OCI-LY1 (cell line): Measurements from ENCODE around the gene FARS2.
A peak's percentile ranks its signal among the peaks of the same experiment; 100 is the strongest.

Experiments used
- H2AFZ ChIP-seq: fragments of 200-600 bp; sonication (generic), shearing (Covaris generic); 2 replicates; pipeline ENCODE4 v1.6.0; 2014; ENCODE audit warnings: antibody characterized with exemption, mild to moderate bottlenecking, low read length
- H3F3A ChIP-seq: fragments of 200-600 bp; sonication (generic), shearing (Covaris generic); 2 replicates; pipeline ENCODE4 v1.6.0; 2014; ENCODE audit warnings: mild to moderate bottlenecking, antibody characterized with exemption, low read length, moderate library complexity; ENCODE audit not compliant: insufficient read depth
- H3K27ac ChIP-seq: fragments of 200-600 bp; sonication (generic); 2 replicates; pipeline ENCODE4 v1.5.1; 2014; ENCODE audit warnings: low read length, mixed run types, mild to moderate bottlenecking, low read depth; ENCODE audit not compliant: poor library complexity, severe bottlenecking
- H3K27me3 ChIP-seq: fragments of 200-600 bp; sonication (generic); 2 replicates; pipeline ENCODE4 v1.6.0; 2014; ENCODE audit warnings: antibody characterized with exemption, mild to moderate bottlenecking, low read length, moderate library complexity; ENCODE audit not compliant: insufficient read depth
- H3K36me3 ChIP-seq: fragments of 200-600 bp; sonication (generic); 2 replicates; pipeline ENCODE4 v1.6.1; 2014; ENCODE audit warnings: mild to moderate bottlenecking, antibody characterized with exemption, low read length, moderate library complexity, mixed read lengths; ENCODE audit not compliant: insufficient read depth
- H3K4me1 ChIP-seq: fragments of 200-600 bp; sonication (generic); 2 replicates; pipeline ENCODE4 v1.5.1; 2014; ENCODE audit warnings: mild to moderate bottlenecking, low read length, moderate library complexity; ENCODE audit not compliant: insufficient read depth, severe bottlenecking
- H3K4me2 ChIP-seq: fragments of 200-600 bp; sonication (generic), shearing (Covaris generic); 2 replicates; pipeline ENCODE4 v1.6.1; 2014; ENCODE audit warnings: low read length
- H3K4me3 ChIP-seq: fragments of 200-600 bp; sonication (generic); 2 replicates; pipeline ENCODE4 v1.5.1; 2014; ENCODE audit warnings: low read length, low read depth, mild to moderate bottlenecking, mixed read lengths; ENCODE audit not compliant: poor library complexity, severe bottlenecking
- H3K79me2 ChIP-seq: fragments of 200-600 bp; shearing (Covaris generic); 2 replicates; pipeline ENCODE4 v1.6.1; 2016; ENCODE audit warnings: mixed run types, low read length, mixed read lengths; ENCODE audit not compliant: insufficient read depth
- H3K9ac ChIP-seq: fragments of 200-600 bp; sonication (generic), shearing (Covaris generic); 2 replicates; pipeline ENCODE4 v1.6.1; 2014; ENCODE audit warnings: mild to moderate bottlenecking, low read length, mixed read lengths
- H3K9me2 ChIP-seq: fragments of 200-600 bp; sonication (generic), shearing (Covaris generic); 2 replicates; pipeline ENCODE4 v1.6.1; 2014; ENCODE audit warnings: low read depth, mild to moderate bottlenecking, low read length, mixed read lengths
- H3K9me3 ChIP-seq: fragments of 200-600 bp; shearing (Covaris generic); 2 replicates; pipeline ENCODE4 v1.6.1; 2014; ENCODE audit warnings: low read length, mixed read lengths
- H4K20me1 ChIP-seq: fragments of 200-600 bp; sonication (generic), shearing (Covaris generic); 2 replicates; pipeline ENCODE4 v1.6.0; 2016; ENCODE audit warnings: mild to moderate bottlenecking, low read length; ENCODE audit not compliant: insufficient read depth
- EZH2 ChIP-seq: fragments of 200-600 bp; sonication (generic), shearing (Covaris generic); IDR thresholded peaks from 2 replicates; pipeline ENCODE4 v1.8.0; 2017; ENCODE audit warnings: borderline replicate concordance, mixed run types, mild to moderate bottlenecking, antibody characterized with exemption, low read length, moderate library complexity, mixed read lengths
- TF ChIP-seq, protein P1 (sequence below): fragments of 200-600 bp; sonication (generic), shearing (Covaris generic); IDR thresholded peaks from 2 replicates; pipeline ENCODE4 v1.5.1; 2017; ENCODE audit warnings: mild to moderate bottlenecking, antibody characterized with exemption, low read length, moderate library complexity, mixed read lengths

Gene FARS2

DNA sequence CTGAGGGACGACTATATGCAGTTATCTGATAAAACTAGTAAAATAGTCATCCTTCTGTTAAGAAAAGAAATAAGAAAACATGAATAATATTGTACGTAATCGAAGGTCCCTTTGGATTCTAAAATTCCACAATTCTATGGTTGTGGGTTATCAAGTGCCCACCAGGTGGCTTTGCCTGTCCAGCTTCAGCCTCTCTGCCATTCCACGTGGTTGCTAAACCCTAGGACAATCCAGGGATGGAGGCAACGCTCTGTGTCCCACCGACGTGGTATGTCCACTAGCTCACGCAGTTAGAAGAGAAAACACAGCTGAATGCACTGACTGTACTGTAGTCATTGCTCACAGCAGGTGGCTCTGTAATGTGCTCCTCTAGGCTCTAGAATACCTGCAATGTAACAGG is 349.3 kb downstream of the FARS2 start:
- Histone ChIP-seq H3K4me1 (peaks cover 27% of the 10 kb centered on the region), H3K36me3 (no peaks in the 10 kb centered on the region), H3K4me3 (no peak overlapping the region), H3K27ac (no peak overlapping the region), H3K9ac (no peak overlapping the region), H3F3A (no peaks in the 10 kb centered on the region), H2AFZ (no peak overlapping the region), H3K9me3 (no peaks in the 10 kb centered on the region; the same call in 1 of the 2 replicates), H3K9me2 (no peaks in the 10 kb centered on the region), H3K4me2 (no peak overlapping the region), H3K27me3 (no peaks in the 10 kb centered on the region), H3K79me2 (no peaks in the 10 kb centered on the region), H4K20me1 (no peaks in the 10 kb centered on the region)
- no peak for TF ChIP-seq EZH2
- TF ChIP-seq, protein P1, sequence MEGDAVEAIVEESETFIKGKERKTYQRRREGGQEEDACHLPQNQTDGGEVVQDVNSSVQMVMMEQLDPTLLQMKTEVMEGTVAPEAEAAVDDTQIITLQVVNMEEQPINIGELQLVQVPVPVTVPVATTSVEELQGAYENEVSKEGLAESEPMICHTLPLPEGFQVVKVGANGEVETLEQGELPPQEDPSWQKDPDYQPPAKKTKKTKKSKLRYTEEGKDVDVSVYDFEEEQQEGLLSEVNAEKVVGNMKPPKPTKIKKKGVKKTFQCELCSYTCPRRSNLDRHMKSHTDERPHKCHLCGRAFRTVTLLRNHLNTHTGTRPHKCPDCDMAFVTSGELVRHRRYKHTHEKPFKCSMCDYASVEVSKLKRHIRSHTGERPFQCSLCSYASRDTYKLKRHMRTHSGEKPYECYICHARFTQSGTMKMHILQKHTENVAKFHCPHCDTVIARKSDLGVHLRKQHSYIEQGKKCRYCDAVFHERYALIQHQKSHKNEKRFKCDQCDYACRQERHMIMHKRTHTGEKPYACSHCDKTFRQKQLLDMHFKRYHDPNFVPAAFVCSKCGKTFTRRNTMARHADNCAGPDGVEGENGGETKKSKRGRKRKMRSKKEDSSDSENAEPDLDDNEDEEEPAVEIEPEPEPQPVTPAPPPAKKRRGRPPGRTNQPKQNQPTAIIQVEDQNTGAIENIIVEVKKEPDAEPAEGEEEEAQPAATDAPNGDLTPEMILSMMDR, result peak; percentile 12; the same call in 1 of the 2 replicates

DNA sequence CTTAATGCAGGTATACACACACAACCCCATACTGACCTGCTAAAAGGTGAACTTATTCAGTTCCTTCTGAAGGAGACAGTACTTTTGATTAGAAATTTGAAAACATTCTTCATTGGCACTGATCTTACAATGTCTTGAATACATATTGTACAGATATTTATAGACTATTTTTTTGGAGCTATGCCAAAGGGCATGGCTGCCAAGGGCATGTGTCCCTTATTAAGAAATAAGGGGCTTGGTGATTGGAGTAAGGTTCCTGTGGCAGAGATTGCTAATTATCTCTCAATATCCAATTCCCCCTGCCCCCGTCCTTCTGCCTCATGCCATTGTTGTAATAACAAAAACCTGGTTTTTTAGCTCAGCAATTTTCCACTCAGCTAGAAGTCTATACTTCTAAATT is 355.9 kb downstream of the FARS2 start:
- H3K9ac ChIP-seq, result no peak overlapping the region
- no peaks in the 10 kb centered on the region for H3K27me3 ChIP-seq
- H4K20me1 ChIP-seq, result no peaks in the 10 kb centered on the region
- H3K79me2 ChIP-seq, result no peaks in the 10 kb centered on the region
- no peak overlapping the region for H3K4me2 ChIP-seq
- H2AFZ ChIP-seq, result no peak overlapping the region
- H3K27ac ChIP-seq, result no peak overlapping the region
- TF ChIP-seq EZH2, result no peak
- TF ChIP-seq, protein P1, result no peak
- no peak overlapping the region for H3K4me3 ChIP-seq
- no peaks in the 10 kb centered on the region; the same call in 1 of the 2 replicates for H3K9me3 ChIP-seq
- no peaks in the 10 kb centered on the region for H3F3A ChIP-seq
- no peaks in the 10 kb centered on the region for H3K9me2 ChIP-seq
- peaks cover 41% of the 10 kb centered on the region for H3K4me1 ChIP-seq
- H3K36me3 ChIP-seq, result no peaks in the 10 kb centered on the region

DNA sequence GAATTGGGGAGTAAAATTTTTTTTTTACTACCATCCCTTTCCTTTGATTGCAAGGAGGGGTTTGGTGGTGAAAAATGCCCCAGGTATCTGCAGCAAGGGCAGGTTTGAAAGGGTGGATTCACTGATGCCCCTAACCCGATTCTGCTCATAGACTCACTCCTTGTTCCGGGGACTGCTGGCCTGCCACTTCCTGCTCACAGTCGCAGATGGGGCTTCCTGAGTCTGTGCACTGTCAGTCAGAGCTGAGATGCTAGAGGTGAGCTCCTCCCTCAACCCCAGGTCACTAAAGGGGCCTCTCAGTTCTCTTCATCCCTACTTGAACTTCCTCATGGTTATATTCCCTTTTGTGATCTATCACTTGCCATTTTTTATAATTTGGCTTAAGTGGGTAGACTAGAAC is 357.9 kb downstream of the FARS2 start:
- no peaks in the 10 kb centered on the region for H3K36me3 ChIP-seq
- no peaks in the 10 kb centered on the region; the same call in 1 of the 2 replicates for H3K9me3 ChIP-seq
- H2AFZ ChIP-seq, result peak overlapping the region; percentile 8; the same call in 1 of the 2 replicates
- no peaks in the 10 kb centered on the region for H4K20me1 ChIP-seq
- no peak for TF ChIP-seq EZH2
- TF ChIP-seq, protein P1, result no peak
- H3K4me2 ChIP-seq, result peak overlapping the region; percentile 54
- H3F3A ChIP-seq, result no peaks in the 10 kb centered on the region
- H3K9ac ChIP-seq, result peak overlapping the region; percentile 46; the same call in 1 of the 2 replicates
- no peaks in the 10 kb centered on the region for H3K79me2 ChIP-seq
- peak overlapping the region; percentile 59 for H3K27ac ChIP-seq
- peaks cover 28% of the 10 kb centered on the region for H3K4me1 ChIP-seq
- H3K4me3 ChIP-seq, result peak overlapping the region; percentile 28
- no peaks in the 10 kb centered on the region for H3K27me3 ChIP-seq
- H3K9me2 ChIP-seq, result no peaks in the 10 kb centered on the region
